Fibroblast of lung (primary cell): ENCODE results near the gene NXPH3. TPM values are rescaled to one million over a fixed set of nuclear protein-coding genes. Genes with fewer than 3 reads are reported as not detected.

Source experiments
- DNase-seq, 2 donors: peaks; one replicate each; pipeline versions ENCODE4 v3.0.0 to v3.0.0-alpha.2; 2010; ENCODE audit warnings: low read depth in 2 of 2
- H2AFZ ChIP-seq: 2 replicates; pipeline ENCODE4 v1.5.1; 2012; ENCODE audit warnings: low read length, control low read depth, inconsistent platforms
- H3K27ac ChIP-seq: 2 replicates; pipeline ENCODE4 v1.5.1; 2011; ENCODE audit warnings: low read length, control low read depth; ENCODE audit not compliant: insufficient read depth
- H3K27me3 ChIP-seq: 2 replicates; pipeline ENCODE4 v1.5.1; 2011; ENCODE audit warnings: mild to moderate bottlenecking, low read length; ENCODE audit not compliant: control insufficient read depth, insufficient read depth
- H3K36me3 ChIP-seq: 2 replicates; pipeline ENCODE4 v1.5.1; 2011; ENCODE audit warnings: low read length; ENCODE audit not compliant: control insufficient read depth, insufficient read depth
- H3K4me1 ChIP-seq: 2 replicates; pipeline ENCODE4 v1.5.1; 2011; ENCODE audit warnings: low read length; ENCODE audit not compliant: control insufficient read depth, insufficient read depth; ENCODE audit errors: extremely low read depth
- H3K4me2 ChIP-seq: 2 replicates; pipeline ENCODE4 v1.5.1; 2011; ENCODE audit warnings: low read length, control low read depth; ENCODE audit not compliant: insufficient read depth; ENCODE audit errors: extremely low read depth
- H3K4me3 ChIP-seq, 4 experiments: fragments of 200-600 bp in 1 of 4; sonication (generic) in 1 of 4; replicated peaks in 1 of 4; 2 replicates each; pipeline ENCODE4 v1.5.1; 2011 to 2016; ENCODE audit warnings: low read length in 4 of 4, low read depth in 3 of 4, mild to moderate bottlenecking in 3 of 4, control low read depth in 2 of 4, inconsistent platforms in 1 of 4, mixed read lengths in 1 of 4; ENCODE audit not compliant: insufficient read depth in 1 of 4; ENCODE audit errors: control extremely low read depth in 1 of 4
- H3K79me2 ChIP-seq: 2 replicates; pipeline ENCODE4 v1.5.1; 2012; ENCODE audit warnings: mild to moderate bottlenecking, low read length, inconsistent platforms; ENCODE audit not compliant: control insufficient read depth, insufficient read depth
- H3K9ac ChIP-seq: 2 replicates; pipeline ENCODE4 v1.5.1; 2011; ENCODE audit warnings: mild to moderate bottlenecking, low read length, control low read depth; ENCODE audit not compliant: insufficient read depth
- H3K9me3 ChIP-seq: 2 replicates; pipeline ENCODE4 v1.5.1; 2012; ENCODE audit warnings: low read depth, low read length; ENCODE audit not compliant: control insufficient read depth, insufficient read depth
- H4K20me1 ChIP-seq: 2 replicates; pipeline ENCODE4 v1.5.1; 2011; ENCODE audit warnings: low read length; ENCODE audit not compliant: control insufficient read depth, insufficient read depth; ENCODE audit errors: extremely low read depth
- EZH2 ChIP-seq: IDR thresholded peaks from 2 replicates; pipeline ENCODE4 v1.5.1; 2012; ENCODE audit warnings: low read length, control low read depth, mild to moderate bottlenecking; ENCODE audit errors: missing control alignments
- polyA plus RNA-seq, 2 donors: library from polyadenylated mRNA; depleted of rRNA in 1 of 2; stranded (reverse) in 1 of 2; unstranded in 1 of 2; fragments of >200 nt; gene quantifications; 2 replicates each; pipeline ENCODE4 v1.2.1, GENCODE V29; 2011 to 2012; ENCODE audit warnings: missing spikeins in 1 of 2
- total RNA-seq: library from RNA; depleted of rRNA; stranded (reverse); fragments of >200 nt; gene quantifications from 2 replicates; pipeline ENCODE4 v1.2.1, GENCODE V29; 2014
- TF ChIP-seq, protein P1 (sequence below), 2 donors: IDR thresholded peaks in 1 of 2; conservative IDR thresholded peaks in 1 of 2; 1 replicate in 1 of 2; 2 replicates in 1 of 2; pipeline ENCODE4 v1.5.1; 2011 to 2012; ENCODE audit warnings: low read length in 2 of 2, control low read depth in 1 of 2, inconsistent platforms in 1 of 2, low read depth in 1 of 2, mild to moderate bottlenecking in 1 of 2

NXPH3 gene
- total and polyA plus RNA-seq, 2 donors (not counting 1 experiment from before 2014, with no cell fraction given), result 0.36 to 0.66 TPM

DNA sequence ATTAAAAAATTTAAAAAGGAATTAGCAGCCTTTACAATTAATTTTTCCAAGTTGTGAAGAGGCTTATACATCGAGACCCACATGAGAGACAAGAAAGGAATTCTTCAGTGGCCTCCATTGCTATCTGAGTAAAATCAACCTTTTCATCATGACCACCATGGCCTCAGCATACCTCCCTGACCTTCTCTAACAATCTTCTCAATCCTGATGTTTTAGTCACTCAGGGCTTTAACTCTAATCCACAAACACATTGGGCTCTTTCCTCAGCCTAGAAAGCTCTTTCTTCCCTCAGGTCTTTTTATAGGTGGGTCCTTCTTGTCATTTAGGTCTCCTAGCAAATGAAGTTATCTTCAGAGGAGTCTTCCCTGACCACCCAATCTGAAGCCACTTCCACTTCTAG is 55.8 kb downstream of the NXPH3 start:
- Histone ChIP-seq H3K9ac (no peak overlapping the region), H3K4me3 (no peak overlapping the region), H3K9me3 (no peaks in the 10 kb centered on the region), H2AFZ (no peak overlapping the region), H3K79me2 (peaks cover 3% of the 10 kb centered on the region), H3K4me2 (no peak overlapping the region), H3K27me3 (no peaks in the 10 kb centered on the region), H3K36me3 (no peaks in the 10 kb centered on the region), H4K20me1 (peaks cover 2% of the 10 kb centered on the region), H3K27ac (no peak overlapping the region), H3K4me1 (no peaks in the 10 kb centered on the region)
- DNase-seq, result peak in 1 of 2 donors; percentile 55
- TF ChIP-seq EZH2, result no peak
- TF ChIP-seq, protein P1, sequence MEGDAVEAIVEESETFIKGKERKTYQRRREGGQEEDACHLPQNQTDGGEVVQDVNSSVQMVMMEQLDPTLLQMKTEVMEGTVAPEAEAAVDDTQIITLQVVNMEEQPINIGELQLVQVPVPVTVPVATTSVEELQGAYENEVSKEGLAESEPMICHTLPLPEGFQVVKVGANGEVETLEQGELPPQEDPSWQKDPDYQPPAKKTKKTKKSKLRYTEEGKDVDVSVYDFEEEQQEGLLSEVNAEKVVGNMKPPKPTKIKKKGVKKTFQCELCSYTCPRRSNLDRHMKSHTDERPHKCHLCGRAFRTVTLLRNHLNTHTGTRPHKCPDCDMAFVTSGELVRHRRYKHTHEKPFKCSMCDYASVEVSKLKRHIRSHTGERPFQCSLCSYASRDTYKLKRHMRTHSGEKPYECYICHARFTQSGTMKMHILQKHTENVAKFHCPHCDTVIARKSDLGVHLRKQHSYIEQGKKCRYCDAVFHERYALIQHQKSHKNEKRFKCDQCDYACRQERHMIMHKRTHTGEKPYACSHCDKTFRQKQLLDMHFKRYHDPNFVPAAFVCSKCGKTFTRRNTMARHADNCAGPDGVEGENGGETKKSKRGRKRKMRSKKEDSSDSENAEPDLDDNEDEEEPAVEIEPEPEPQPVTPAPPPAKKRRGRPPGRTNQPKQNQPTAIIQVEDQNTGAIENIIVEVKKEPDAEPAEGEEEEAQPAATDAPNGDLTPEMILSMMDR (conservative IDR thresholded peaks at IDR 0.05 in 1 of 2, IDR thresholded peaks at IDR 0.05 in 1 of 2; ENCODE audit: low read depth in 1 of 2, low read length in 2 of 2), result no peak

Other genes starting within 250 kb of the NXPH3 start
- 7.2 and 7.8 TPM in 2 replicates for gene ZNF652, start 213.6 kb upstream of the NXPH3 start, total RNA-seq
- 5.3 and 10.2 TPM in 2 replicates for gene ZNF652, start 213.6 kb upstream of the NXPH3 start, polyA plus RNA-seq
- gene PHB1, start 161.0 kb upstream of the NXPH3 start, total RNA-seq, result 99.4 and 99.6 TPM in 2 replicates
- gene PHB1, start 161.0 kb upstream of the NXPH3 start, polyA plus RNA-seq, result 163 and 257 TPM in 2 replicates
- under 0.01 and 0.17 TPM in 2 replicates for gene NGFR, start 80.6 kb upstream of the NXPH3 start, total RNA-seq
- gene NGFR, start 80.6 kb upstream of the NXPH3 start, polyA plus RNA-seq, result 0.05 and 0.14 TPM in 2 replicates
- gene SPOP, start 102.2 kb downstream of the NXPH3 start, total RNA-seq, result 89.6 and 112 TPM in 2 replicates
- gene SPOP, start 102.2 kb downstream of the NXPH3 start, polyA plus RNA-seq, result 35.0 and 46.7 TPM in 2 replicates
- 36.2 and 36.3 TPM in 2 replicates for gene SLC35B1, start 132.1 kb downstream of the NXPH3 start, total RNA-seq
- gene SLC35B1, start 132.1 kb downstream of the NXPH3 start, polyA plus RNA-seq, result 56.9 and 68.2 TPM in 2 replicates
- gene FAM117A, start 188.3 kb downstream of the NXPH3 start, total RNA-seq, result 1.0 and 3.3 TPM in 2 replicates
- 2.3 and 2.4 TPM in 2 replicates for gene FAM117A, start 188.3 kb downstream of the NXPH3 start, polyA plus RNA-seq
- gene KAT7, start 212.8 kb downstream of the NXPH3 start, total RNA-seq, result 30.3 and 35.5 TPM in 2 replicates
- gene KAT7, start 212.8 kb downstream of the NXPH3 start, polyA plus RNA-seq, result 25.6 and 34.2 TPM in 2 replicates